Skeletal muscle tissue (tissue), 1 donor: Measurements from ENCODE around the gene USP17L24. TPM values are rescaled to one million over a fixed set of nuclear protein-coding genes. Genes with fewer than 3 reads are reported as not detected.

Source experiments
- total RNA-seq: library from RNA; depleted of rRNA; stranded (reverse); fragments of >200 nt; gene quantifications from one replicate; pipeline ENCODE4 v1.2.3, GENCODE V29; 2014

The USP17L24 gene
- total RNA-seq, 1 donor from 2014 or later, result not detected

Other genes starting within 250 kb of the USP17L24 start
- not detected for gene FAM90A26, start 154.8 kb upstream of the USP17L24 start, total RNA-seq
- gene USP17L10, start 114.5 kb upstream of the USP17L24 start, total RNA-seq, result not detected
- not detected for gene USP17L11, start 109.8 kb upstream of the USP17L24 start, total RNA-seq
- gene USP17L12, start 105.0 kb upstream of the USP17L24 start, total RNA-seq, result not detected
- not detected for gene USP17L13, start 100.3 kb upstream of the USP17L24 start, total RNA-seq
- not detected for gene USP17L15, start 90.8 kb upstream of the USP17L24 start, total RNA-seq
- gene USP17L17, start 81.3 kb upstream of the USP17L24 start, total RNA-seq, result not detected
- not detected for gene USP17L18, start 76.5 kb upstream of the USP17L24 start, total RNA-seq
- not detected for gene USP17L19, start 71.8 kb upstream of the USP17L24 start, total RNA-seq
- gene USP17L20, start 67.0 kb upstream of the USP17L24 start, total RNA-seq, result not detected
- gene USP17L21, start 62.3 kb upstream of the USP17L24 start, total RNA-seq, result not detected
- not detected for gene USP17L22, start 57.5 kb upstream of the USP17L24 start, total RNA-seq
- not detected for gene USP17L25, start 4.7 kb downstream of the USP17L24 start, total RNA-seq
- gene USP17L26, start 9.5 kb downstream of the USP17L24 start, total RNA-seq, result not detected
- not detected for gene USP17L5, start 14.2 kb downstream of the USP17L24 start, total RNA-seq
- not detected for gene USP17L27, start 19.0 kb downstream of the USP17L24 start, total RNA-seq
- gene USP17L28, start 23.7 kb downstream of the USP17L24 start, total RNA-seq, result not detected
- gene USP17L29, start 28.5 kb downstream of the USP17L24 start, total RNA-seq, result not detected
- not detected for gene USP17L30, start 38.0 kb downstream of the USP17L24 start, total RNA-seq
- not detected for gene DEFB131A, start 119.2 kb downstream of the USP17L24 start, total RNA-seq